Nephron progenitor cell (in vitro differentiated cells): ENCODE results near the gene LHFPL2.
A peak's percentile ranks its signal among the peaks of the same experiment; 100 is the strongest.

ENCODE experiments used
- DNase-seq: peaks from one replicate; pipeline ENCODE4 v3.0.0; 2021
- H3K27ac Mint-ChIP-seq: 2 replicates; pipeline ENCODE4 v1.8.0; 2021; ENCODE audit warnings: mild to moderate bottlenecking, moderate library complexity, mixed read lengths
- H3K27me3 Mint-ChIP-seq: 2 replicates; pipeline ENCODE4 v1.8.0; 2021; ENCODE audit warnings: mild to moderate bottlenecking, low read depth, mixed read lengths; ENCODE audit not compliant: poor library complexity
- H3K36me3 Mint-ChIP-seq: 2 replicates; pipeline ENCODE4 v1.8.0; 2021; ENCODE audit warnings: low read depth, mixed read lengths
- H3K4me1 Mint-ChIP-seq: 2 replicates; pipeline ENCODE4 v1.8.0; 2021; ENCODE audit warnings: mixed read lengths
- H3K4me3 Mint-ChIP-seq: 2 replicates; pipeline ENCODE4 v1.8.0; 2021; ENCODE audit warnings: mild to moderate bottlenecking, moderate library complexity, mixed read lengths
- H3K9me3 Mint-ChIP-seq: 2 replicates; pipeline ENCODE4 v1.8.0; 2021; ENCODE audit warnings: mild to moderate bottlenecking, moderate library complexity, mixed read lengths
- TF ChIP-seq, protein P1 (sequence below): fragments of 200-600 bp; sonication (generic); IDR thresholded peaks from 2 replicates; pipeline ENCODE4 v1.5.0; 2021; ENCODE audit warnings: antibody characterized with exemption

LHFPL2 gene

DNA sequence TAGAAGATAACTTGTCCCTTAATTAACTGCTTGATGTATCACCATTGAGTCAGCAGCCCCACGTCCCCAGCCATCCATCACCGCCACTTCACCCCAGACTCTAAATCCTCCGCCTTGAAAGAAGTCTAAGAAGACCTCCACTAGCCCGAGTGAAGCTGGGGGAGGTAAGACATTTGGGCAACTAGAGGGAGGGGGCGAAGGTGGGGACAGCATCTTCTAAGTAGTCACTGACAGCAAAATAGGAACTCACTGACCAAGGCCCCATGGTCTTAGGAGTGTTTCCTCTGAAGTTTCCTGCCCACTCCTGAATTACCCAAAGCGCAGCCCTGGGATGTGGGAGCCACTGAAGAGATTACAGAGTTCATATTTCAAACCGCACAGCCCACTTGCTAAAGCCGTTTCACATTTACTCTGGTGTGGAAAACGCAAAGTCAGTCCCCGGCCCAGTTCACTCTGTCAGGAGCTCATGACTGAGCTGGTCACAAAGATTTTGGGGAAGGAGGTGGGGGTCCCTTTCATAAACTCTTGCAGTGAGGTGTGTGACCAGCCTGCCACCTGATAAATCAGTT is 107.4 kb downstream of the LHFPL2 start:
- Mint-ChIP-seq H3K4me1 (peaks cover 97% of the 10 kb centered on the region), H3K9me3 (no peaks in the 10 kb centered on the region), H3K27me3 (peaks cover 3% of the 10 kb centered on the region), H3K27ac (peak overlapping the region; percentile 93), H3K4me3 (peak overlapping the region; percentile 14), H3K36me3 (peaks cover 24% of the 10 kb centered on the region)
- DNase-seq: no peak
- TF ChIP-seq, protein P1, sequence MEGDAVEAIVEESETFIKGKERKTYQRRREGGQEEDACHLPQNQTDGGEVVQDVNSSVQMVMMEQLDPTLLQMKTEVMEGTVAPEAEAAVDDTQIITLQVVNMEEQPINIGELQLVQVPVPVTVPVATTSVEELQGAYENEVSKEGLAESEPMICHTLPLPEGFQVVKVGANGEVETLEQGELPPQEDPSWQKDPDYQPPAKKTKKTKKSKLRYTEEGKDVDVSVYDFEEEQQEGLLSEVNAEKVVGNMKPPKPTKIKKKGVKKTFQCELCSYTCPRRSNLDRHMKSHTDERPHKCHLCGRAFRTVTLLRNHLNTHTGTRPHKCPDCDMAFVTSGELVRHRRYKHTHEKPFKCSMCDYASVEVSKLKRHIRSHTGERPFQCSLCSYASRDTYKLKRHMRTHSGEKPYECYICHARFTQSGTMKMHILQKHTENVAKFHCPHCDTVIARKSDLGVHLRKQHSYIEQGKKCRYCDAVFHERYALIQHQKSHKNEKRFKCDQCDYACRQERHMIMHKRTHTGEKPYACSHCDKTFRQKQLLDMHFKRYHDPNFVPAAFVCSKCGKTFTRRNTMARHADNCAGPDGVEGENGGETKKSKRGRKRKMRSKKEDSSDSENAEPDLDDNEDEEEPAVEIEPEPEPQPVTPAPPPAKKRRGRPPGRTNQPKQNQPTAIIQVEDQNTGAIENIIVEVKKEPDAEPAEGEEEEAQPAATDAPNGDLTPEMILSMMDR: no peak

- DNase-seq: no peak
- Mint-ChIP-seq H3K36me3 (peaks cover 17% of the 10 kb centered on the region), H3K4me3 (peak overlapping the region; percentile 14), H3K27ac (peak overlapping the region; percentile 93), H3K4me1 (peaks cover 97% of the 10 kb centered on the region), H3K9me3 (no peaks in the 10 kb centered on the region), H3K27me3 (peaks cover 3% of the 10 kb centered on the region)
- TF ChIP-seq, protein P1: no peak
These were observed 108.1 kb downstream of the LHFPL2 start for GRCh38 chr5:78540335-78541085.

GRCh38 chr5:78538240-78538850 is 110.2 kb downstream of the LHFPL2 start:
- H3K36me3 Mint-ChIP-seq: peaks cover 7% of the 10 kb centered on the region
- H3K4me1 Mint-ChIP-seq: peaks cover 97% of the 10 kb centered on the region

GRCh38 chr5:78537821-78538220 is 110.8 kb downstream of the LHFPL2 start:
- TF ChIP-seq, protein P1: peak; percentile 37

More at GRCh38 chr5:78538240-78538850, 110.2 kb downstream of the LHFPL2 start:
- Mint-ChIP-seq H3K9me3 (no peaks in the 10 kb centered on the region), H3K27ac (peak overlapping the region; percentile 15), H3K27me3 (peaks cover 3% of the 10 kb centered on the region), H3K4me3 (no peak overlapping the region)
- no peak for DNase-seq
- TF ChIP-seq, protein P1: no peak

DNA sequence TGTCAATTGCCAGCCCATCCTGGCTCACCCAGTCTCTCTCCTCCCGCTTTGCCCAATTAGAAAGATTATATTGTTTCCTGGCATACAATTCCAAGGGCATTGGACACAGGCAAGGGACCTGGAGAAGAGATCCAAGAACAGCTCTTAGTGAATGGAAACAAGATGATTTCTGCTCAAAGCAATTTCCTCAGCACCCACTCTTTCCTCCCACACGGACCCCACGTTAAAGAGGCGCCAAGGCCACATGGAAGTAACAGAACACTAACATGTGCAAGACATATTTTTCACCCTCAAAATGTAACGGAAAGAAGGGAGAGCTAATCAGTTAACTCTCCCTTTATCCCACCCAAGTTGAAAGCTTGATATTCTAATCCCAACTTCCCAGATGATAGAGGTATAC is 111.2 kb downstream of the LHFPL2 start:
- DNase-seq: no peak
- Mint-ChIP-seq H3K27me3 (no peaks in the 10 kb centered on the region), H3K4me1 (peaks cover 97% of the 10 kb centered on the region), H3K27ac (no peak overlapping the region), H3K4me3 (no peak overlapping the region), H3K36me3 (peaks cover 12% of the 10 kb centered on the region), H3K9me3 (no peaks in the 10 kb centered on the region)
- TF ChIP-seq, protein P1: no peak

More at GRCh38 chr5:78537821-78538220, 110.8 kb downstream of the LHFPL2 start:
- Mint-ChIP-seq H3K4me3 (no peak overlapping the region), H3K36me3 (peaks cover 8% of the 10 kb centered on the region), H3K27ac (peak overlapping the region; percentile 15), H3K9me3 (no peaks in the 10 kb centered on the region), H3K4me1 (peaks cover 97% of the 10 kb centered on the region), H3K27me3 (no peaks in the 10 kb centered on the region)
- no peak for DNase-seq
